Measurements from ENCODE around the gene BATF.

Gene BATF

DNA sequence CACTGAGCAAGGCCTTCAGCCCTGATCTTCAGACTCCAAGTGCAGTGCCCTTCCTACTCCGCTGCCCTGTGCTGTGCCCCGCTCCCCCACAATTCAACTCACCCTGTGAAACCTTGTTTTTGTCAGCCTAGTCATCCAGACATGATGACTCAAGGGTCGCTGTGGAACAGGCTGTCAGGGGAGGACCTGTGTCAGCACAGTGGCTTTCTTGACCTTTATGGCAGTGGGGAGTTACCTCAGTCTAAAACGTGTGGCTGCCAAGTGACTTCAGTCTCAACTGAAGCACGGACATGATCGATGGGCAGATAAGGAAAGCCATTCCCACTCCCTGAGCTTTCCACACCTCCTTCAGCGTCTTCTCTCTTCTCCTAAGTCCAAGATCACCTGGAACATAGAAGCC, 39.8 kb downstream of the BATF start:
- no peak for DNase-seq (ENCODE audit: low spot score)
- H3K27ac ChIP-seq, result no peak overlapping the region
- TF ChIP-seq CTCF (conservative IDR thresholded peaks at IDR 0.05; ENCODE audit: low read depth), result no peak
- CTCF ChIA-PET, result interaction anchor here (0.8 to 1.5 kb wide), 3 partner anchors 16 to 90 kb away, joined by 3 to 5 read pairs (median 4); no protein-coding TSS in a partner anchor
- POLR2A ChIA-PET (ENCODE audit: low non-redundant PET), result no interaction called here

DNA sequence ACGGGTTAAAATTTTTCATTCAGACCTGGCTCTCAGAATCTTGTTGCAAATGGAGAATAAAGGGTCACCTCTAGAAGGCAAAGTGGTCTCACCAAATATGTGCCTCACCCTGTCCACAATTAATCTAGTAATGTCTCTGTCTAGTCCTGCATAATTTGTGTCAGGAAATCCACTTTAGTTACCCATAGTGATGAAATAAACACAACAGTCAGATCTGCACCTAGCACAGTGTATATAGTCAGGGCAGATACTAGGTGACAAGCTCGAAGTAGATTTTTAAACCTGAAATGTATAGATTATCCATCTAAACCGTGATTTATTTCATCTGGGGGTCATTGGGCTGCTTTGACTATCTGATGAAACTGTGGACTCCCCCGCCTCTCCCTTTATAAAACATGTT, 40.2 kb downstream of the BATF start:
- POLR2A ChIA-PET (ENCODE audit: low non-redundant PET), result no interaction called here
- no peak for DNase-seq (ENCODE audit: low spot score)
- no peak for TF ChIP-seq CTCF (conservative IDR thresholded peaks at IDR 0.05; ENCODE audit: low read depth)
- no peak overlapping the region for H3K27ac ChIP-seq
- CTCF ChIA-PET, result interaction anchor here (0.8 to 1.5 kb wide), 2 partner anchors 15 to 75 kb away, joined by 3 to 5 read pairs; no protein-coding TSS in a partner anchor

- no peak overlapping the region for H3K27ac ChIP-seq
- TF ChIP-seq CTCF (conservative IDR thresholded peaks at IDR 0.05; ENCODE audit: low read depth), result no peak
- DNase-seq (ENCODE audit: low spot score), result no peak
- CTCF ChIA-PET, result interaction anchor here (0.6 to 1.1 kb wide), 2 partner anchors 256 to 1097 kb away, joined by 3 to 4 read pairs; no protein-coding TSS in a partner anchor
- POLR2A ChIA-PET (ENCODE audit: low non-redundant PET), result no interaction called here
Measured at GRCh38 chr14:75563931-75564330, 41.7 kb downstream of the BATF start.

GRCh38 chr14:75565056-75565455, 42.8 kb downstream of the BATF start:
- H3K27ac ChIP-seq, result no peak overlapping the region
- no peak for TF ChIP-seq CTCF (conservative IDR thresholded peaks at IDR 0.05; ENCODE audit: low read depth)
- CTCF ChIA-PET, result no interaction called here
- no peak for DNase-seq (ENCODE audit: low spot score)
- POLR2A ChIA-PET (ENCODE audit: low non-redundant PET), result no interaction called here

- ChIA-PET POLR2A (ENCODE audit: low non-redundant PET) (no interaction called here), CTCF (interaction anchor here (0.5 to 1.2 kb wide), 2 partner anchors 34 to 78 kb away, joined by 3 to 6 read pairs; no protein-coding TSS in a partner anchor)
- H3K27ac ChIP-seq, result no peak overlapping the region
- TF ChIP-seq CTCF (conservative IDR thresholded peaks at IDR 0.05; ENCODE audit: low read depth), result no peak
- DNase-seq (ENCODE audit: low spot score), result no peak
Measured at GRCh38 chr14:75566321-75566720, 44.1 kb downstream of the BATF start.

GRCh38 chr14:75566752-75567151, 44.5 kb downstream of the BATF start:
- H3K27ac ChIP-seq, result no peak overlapping the region
- no peak for TF ChIP-seq CTCF (conservative IDR thresholded peaks at IDR 0.05; ENCODE audit: low read depth)
- DNase-seq (ENCODE audit: low spot score), result no peak
- ChIA-PET CTCF (interaction anchor here (0.5 to 1.2 kb wide), 2 partner anchors 34 to 78 kb away, joined by 3 to 6 read pairs; no protein-coding TSS in a partner anchor), POLR2A (ENCODE audit: low non-redundant PET) (no interaction called here)
